NCI-H1092 treated with DMSO at 0.1 percent for 48 hours (cell line): ENCODE data around the gene CSF1.
"Not testable (repeated sequence)": the region's sequence is repeated elsewhere in the genome, so short reads cannot be mapped to it uniquely, and the experiment has no call there.

Experiments
- DNase-seq: peaks from one replicate; lab custom pipeline; 2025; lab: John Stamatoyannopoulos, UW

Gene CSF1

GRCh38 chr1:109937738-109938137, 27.1 kb downstream of the CSF1 start:
- DNase-seq = no peak

DNA sequence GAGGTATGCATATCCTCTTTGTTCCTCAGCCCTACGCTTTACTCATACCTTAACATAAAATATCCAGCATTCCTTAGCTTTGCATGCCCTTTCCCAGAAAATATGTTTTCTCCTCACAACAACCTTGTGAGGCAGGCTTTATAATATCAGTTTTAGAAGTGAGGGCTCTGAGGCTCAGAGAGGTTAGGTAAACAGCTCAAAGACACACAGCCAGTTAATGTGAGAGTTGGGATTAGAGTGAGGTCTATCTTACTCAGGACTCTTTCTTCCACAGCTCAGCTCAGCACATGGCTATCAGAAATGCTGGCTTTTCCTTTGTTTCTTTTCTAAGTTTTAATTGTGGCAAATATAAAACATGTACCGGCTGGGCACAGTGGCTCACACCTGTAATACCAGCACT, 27.9 kb downstream of the CSF1 start:
- DNase-seq = no peak

DNA sequence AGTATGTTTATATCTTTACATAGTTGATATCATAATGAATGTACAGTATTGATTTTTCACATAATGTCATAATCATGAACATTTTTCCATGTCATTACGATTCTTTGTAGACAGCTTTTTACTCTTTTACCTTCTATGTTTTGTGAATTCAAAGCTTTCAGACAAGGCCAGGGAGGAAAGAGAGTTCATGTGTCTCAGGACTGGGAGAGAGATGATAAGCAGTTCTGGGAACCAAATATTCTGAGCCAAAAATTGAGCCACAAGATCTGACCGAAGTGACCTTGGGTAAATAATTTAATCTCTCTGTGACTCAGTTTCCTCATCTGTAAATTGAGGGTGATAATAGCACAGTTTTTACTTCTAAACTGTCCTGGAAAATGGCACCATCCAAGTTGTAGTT, 31.8 kb downstream of the CSF1 start:
- DNase-seq = no peak

GRCh38 chr1:109944541-109944940, 33.9 kb downstream of the CSF1 start:
- no peak for DNase-seq

GRCh38 chr1:109946511-109946910, 35.9 kb downstream of the CSF1 start:
- DNase-seq = no peak

DNA sequence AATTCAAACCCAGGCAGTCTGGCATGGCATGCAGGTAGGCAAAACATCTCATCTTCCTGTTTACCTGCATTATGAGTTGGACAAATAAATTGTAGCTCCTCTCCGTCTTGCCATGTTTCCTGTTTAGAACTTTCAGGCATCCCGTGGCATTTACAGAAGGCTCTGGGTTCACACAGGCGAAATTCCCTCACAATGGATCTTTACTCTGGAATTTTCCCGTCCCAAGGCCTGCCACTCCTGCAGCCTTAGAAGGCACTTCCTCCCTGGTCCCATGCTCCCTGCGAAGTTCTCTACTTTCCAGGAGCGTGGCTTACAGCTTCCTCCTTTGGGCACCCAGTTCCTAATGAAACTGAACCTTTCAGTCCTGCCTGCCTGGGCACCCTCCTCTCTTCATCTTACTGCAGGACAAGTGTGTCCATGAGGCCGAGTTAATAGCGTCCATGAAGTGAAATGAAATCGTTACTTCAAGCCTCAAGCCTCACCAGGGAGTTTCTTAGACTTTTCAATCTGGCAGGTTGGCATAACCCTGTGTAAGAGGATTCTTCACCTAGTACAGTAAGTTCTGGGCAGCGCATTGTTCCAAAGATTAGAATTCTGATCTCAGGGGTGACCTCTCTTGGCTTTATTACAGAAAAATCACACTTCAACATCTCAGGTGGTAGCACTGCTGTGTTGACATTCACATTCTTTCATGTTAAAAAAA, 37.1 kb downstream of the CSF1 start:
- DNase-seq = no peak

GRCh38 chr1:109948285-109948630, 37.6 kb downstream of the CSF1 start:
- no peak for DNase-seq

DNA sequence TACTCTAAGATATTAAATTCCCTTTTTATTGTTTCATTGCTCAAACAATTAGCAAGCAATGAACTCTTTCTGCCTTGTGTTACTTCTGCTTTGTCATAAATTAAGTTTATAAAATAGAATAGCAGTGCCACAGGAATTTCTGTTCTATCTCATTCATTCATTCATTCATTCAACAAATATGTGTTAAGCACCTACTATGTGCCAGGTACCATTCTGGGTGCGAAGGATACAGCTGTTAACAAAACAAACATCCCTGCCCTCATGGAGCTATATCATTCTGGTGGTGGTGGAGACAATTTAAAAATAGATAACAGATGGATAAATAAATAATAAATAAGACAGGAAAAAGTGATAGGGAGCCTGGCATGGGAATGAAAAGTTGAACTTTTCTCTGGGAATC, 39.4 kb downstream of the CSF1 start:
- DNase-seq = no peak

DNA sequence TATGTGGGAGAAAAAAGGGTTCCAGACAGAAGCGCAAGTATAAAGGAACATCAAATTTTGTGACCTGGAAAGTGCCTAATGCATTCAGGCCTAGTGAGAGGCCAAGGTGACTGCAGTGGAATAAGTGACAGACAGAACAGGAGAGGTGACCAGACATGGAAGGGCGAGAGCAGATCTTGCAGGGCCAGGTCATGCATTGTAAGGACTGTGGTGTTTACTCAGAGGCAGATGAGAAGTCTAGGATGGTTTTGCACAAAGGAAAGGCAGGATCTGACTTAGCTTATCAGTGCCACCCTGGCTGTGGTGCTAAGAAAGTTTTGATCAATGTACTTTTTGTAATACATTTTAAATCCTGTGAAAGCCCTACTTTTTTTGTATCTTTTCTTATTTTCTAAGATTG, 39.9 kb downstream of the CSF1 start:
- DNase-seq = no peak

- not testable (repeated sequence) for DNase-seq
These were observed 40.9 kb downstream of the CSF1 start for GRCh38 chr1:109951501-109951900.

GRCh38 chr1:109954041-109954512, 43.4 kb downstream of the CSF1 start:
- no peak for DNase-seq

GRCh38 chr1:109959632-109959973, 49.0 kb downstream of the CSF1 start:
- no peak for DNase-seq

DNA sequence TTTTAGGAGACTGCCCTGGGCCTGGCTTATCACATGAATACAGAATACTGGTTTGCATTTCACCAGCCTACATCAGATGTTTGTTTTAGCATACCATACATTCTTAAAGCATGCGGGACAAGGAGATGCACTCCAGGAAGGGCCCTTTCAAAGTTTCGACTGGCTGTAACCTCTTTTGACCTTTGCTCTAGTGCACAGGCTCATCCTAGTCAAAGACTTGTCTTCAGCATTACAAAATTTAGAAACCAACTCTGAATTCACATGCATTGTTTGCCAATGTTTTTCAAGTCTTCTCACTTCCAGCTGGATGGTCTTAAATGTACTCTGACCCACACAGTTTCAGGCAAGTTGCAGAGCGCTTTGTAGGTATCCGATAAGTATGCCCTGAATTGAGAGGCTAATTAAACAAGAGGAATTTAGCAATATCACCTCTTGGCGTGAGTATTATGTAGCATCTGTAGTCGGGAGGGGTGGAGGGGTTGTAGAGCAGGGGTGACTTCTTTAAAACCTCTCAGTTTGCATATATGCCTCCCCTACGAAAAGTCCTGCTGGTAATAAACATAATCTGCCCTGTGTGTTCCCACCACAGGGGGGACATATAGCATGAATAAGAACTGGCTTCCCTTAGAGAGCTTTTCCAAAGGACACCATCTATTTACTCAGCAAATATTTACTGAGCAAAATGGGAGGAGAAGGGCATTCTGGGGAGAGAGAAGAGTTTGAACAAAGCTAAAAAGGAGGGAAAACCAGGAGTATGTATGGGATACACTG, 49.5 kb downstream of the CSF1 start:
- peak; percentile 82 for DNase-seq

DNA sequence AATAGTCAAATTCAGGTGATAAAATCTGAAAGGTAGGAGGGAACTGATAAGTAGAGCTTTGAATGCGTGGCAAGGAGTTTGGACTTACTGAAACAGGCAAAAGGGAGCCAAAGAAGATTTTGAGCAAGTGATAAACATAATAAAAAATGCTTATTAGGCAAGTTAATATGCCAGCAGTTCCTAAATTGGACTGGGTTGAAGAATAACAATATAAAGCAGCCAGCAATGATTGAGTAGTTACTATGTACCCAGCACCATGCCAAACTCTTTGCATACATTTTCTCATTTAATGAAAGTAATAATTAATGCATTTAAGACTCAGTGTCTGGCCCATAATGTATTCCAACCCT, 50.1 kb downstream of the CSF1 start:
- DNase-seq = no peak

DNA sequence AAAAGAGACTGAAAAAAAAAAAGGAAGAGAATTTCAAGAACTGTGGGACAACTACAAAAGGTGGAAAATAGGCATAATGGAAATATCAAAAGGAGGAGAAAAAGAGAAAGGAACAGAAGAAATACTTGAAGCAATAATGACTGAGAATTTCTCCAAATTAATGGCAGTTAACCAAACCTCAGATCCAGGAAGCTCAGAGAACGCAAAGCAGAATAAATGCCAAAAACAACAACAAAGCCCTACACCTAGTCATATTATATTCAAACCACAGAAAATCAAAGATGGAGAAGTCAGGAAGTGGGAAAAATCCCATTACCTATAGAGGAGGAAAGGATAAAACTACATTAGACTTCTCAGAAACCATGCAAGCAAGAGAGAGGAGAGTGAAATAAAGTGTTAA, 53.2 kb downstream of the CSF1 start:
- no peak for DNase-seq

GRCh38 chr1:109969146-109969829, 58.6 kb downstream of the CSF1 start:
- DNase-seq = no peak

DNA sequence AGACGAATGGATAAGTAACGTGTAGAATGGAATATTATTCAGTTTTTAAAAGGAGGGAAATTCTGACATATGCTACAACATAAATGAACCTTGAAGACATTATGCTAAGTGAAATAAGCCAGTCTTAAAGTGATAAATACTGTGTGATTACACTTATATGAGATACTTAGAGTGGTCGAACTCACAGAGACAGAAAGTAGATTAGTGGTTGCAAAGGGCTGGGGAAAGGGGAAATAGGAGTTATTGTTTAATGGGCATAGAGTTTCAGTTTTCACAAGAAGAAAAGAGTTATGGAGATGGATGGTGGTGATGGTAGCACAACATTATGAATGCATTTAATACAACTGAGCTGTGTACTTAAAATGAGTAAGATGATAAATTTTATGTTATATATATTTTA, 59.3 kb downstream of the CSF1 start:
- no peak for DNase-seq

DNA sequence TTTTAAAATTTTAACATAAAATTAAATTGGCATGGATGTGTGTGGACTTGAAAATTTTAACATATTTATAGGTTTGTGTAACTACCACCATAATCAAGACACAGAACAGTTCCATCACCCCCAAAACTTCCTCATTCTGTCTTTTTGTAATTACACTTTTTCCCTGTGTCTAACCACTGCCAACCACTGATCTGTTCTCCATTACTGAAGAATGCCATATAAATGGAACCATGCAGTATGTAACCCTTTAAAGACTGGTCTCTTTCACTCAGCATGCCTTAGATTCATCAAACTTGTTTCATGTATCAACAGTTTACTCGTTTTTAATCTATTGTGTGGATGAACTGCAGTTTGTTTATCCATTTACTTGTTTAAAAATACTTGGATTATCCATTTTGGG, 60.9 kb downstream of the CSF1 start:
- no peak for DNase-seq

- DNase-seq = no peak
These were observed 63.5 kb downstream of the CSF1 start for GRCh38 chr1:109974191-109974590.

GRCh38 chr1:109975718-109976117, 65.1 kb downstream of the CSF1 start:
- DNase-seq = no peak

- DNase-seq = no peak
These were observed 66.1 kb downstream of the CSF1 start for GRCh38 chr1:109976762-109977161.

- no peak for DNase-seq
These were observed 66.6 kb downstream of the CSF1 start for GRCh38 chr1:109977225-109977624.

DNA sequence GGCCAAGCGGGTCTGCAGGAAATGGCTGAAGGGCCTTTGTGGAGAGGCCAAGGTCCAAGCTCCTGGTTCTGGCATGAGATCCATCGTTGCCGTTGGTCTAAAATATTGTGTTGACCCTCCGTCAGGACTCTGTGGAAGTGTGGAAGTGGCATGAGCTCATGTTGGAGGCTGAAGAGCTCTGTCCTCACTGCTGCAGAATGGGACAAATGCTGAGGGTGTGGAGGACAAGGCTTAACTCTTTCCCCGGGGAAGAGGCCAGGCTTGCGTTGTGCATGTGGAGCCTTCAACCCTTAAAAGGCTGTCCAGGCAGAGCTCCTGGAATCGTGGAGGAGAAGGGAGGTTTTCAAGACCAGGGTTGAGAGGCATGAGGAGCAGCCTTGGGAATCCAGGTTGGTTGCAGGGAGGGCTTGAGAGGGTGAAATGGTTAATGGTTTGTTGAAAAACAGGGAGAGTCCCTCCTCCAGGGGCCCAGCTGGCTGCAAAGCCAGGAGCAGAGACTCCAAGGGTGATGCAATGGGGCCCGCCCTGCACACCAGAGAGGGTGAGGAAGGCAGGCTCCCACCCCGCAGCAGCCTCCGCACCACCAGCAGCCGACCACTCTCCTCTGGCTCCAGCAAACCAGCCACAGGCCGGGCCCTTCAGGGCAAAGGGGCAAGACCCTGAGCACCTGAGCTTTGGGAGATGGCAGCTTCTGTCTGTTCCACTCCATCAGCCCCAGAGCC, 67.2 kb downstream of the CSF1 start:
- DNase-seq = no peak
